Hematopoietic multipotent progenitor cell treated with erythropoietin and hydrocortisone succinate and interleukin-3 and kit ligand, for 17 days (in vitro differentiated cells): Measurements from ENCODE around the gene RASGEF1C.

Experiments used
- DNase-seq: peaks from one replicate; pipeline ENCODE4 v3.0.0-alpha.2; 2015; ENCODE audit warnings: low spot score

RASGEF1C gene

GRCh38 chr5:180159756-180160155 is 49.3 kb downstream of the RASGEF1C start:
- DNase-seq: no peak

- DNase-seq: no peak
Observed at GRCh38 chr5:180157866-180158265, 51.1 kb downstream of the RASGEF1C start.

- no peak for DNase-seq
Observed at GRCh38 chr5:180156141-180156540, 52.9 kb downstream of the RASGEF1C start.

- DNase-seq: no peak
Observed at GRCh38 chr5:180155365-180155926, 53.6 kb downstream of the RASGEF1C start.

- no peak for DNase-seq
Observed at GRCh38 chr5:180154821-180155364, 54.1 kb downstream of the RASGEF1C start.

- no peak for DNase-seq
Observed at GRCh38 chr5:180153991-180154390, 55.0 kb downstream of the RASGEF1C start.

GRCh38 chr5:180153099-180153498 is 55.9 kb downstream of the RASGEF1C start:
- DNase-seq: no peak

GRCh38 chr5:180143656-180144364 is 65.2 kb downstream of the RASGEF1C start:
- DNase-seq: no peak

- no peak for DNase-seq
Observed at GRCh38 chr5:180142824-180143610, 66.0 kb downstream of the RASGEF1C start.

- DNase-seq: no peak
Observed at GRCh38 chr5:180142021-180142765, 66.8 kb downstream of the RASGEF1C start.

GRCh38 chr5:180141068-180141660 is 67.8 kb downstream of the RASGEF1C start:
- DNase-seq: no peak

GRCh38 chr5:180140571-180140970 is 68.4 kb downstream of the RASGEF1C start:
- no peak for DNase-seq

GRCh38 chr5:180140079-180140554 is 68.9 kb downstream of the RASGEF1C start:
- DNase-seq: no peak

- DNase-seq: no peak
Observed at GRCh38 chr5:180139731-180140055, 69.3 kb downstream of the RASGEF1C start.

GRCh38 chr5:180138976-180139730 is 69.9 kb downstream of the RASGEF1C start:
- DNase-seq: no peak

- DNase-seq: no peak
Observed at GRCh38 chr5:180138214-180138975, 70.6 kb downstream of the RASGEF1C start.

- no peak for DNase-seq
Observed at GRCh38 chr5:180137401-180138213, 71.4 kb downstream of the RASGEF1C start.

GRCh38 chr5:180136630-180137381 is 72.2 kb downstream of the RASGEF1C start:
- DNase-seq: no peak
